PC-9 (cell line): Measurements from ENCODE around the gene CST11.

Experiments used
- CTCF ChIP-seq: fragments of 200-600 bp; sonication (generic); conservative IDR thresholded peaks from 2 replicates; pipeline ENCODE4 v1.6.1; 2017; ENCODE audit warnings: mixed run types, antibody characterized with exemption, mild to moderate bottlenecking, moderate library complexity
- EZH2 ChIP-seq: fragments of 200-600 bp; sonication (generic); IDR thresholded peaks from 2 replicates; pipeline ENCODE4 v1.8.0; 2017; ENCODE audit warnings: antibody characterized with exemption, low read depth

DNA sequence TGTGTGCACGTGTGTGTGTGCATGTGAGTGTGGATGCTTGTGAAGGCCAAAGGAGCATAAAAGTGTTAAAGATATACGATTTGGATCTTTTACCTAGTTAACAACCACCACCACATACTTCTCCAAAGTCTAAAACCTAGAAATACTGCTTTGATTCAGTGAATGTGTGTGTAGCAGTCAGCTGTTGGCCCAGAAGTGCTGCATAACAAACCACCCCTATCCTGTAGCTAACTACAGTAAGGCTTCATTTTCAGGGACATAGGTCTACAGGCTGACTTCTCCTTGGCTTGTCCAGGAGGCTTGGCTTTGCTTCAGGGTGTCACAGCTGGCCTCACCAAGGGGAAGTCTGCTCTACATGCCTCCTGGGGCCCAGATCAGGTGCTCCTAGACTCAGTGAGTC is 35.8 kb upstream of the CST11 start:
- TF ChIP-seq EZH2 (no peak), CTCF (no peak)
